HepG2 (cell line): Measurements from ENCODE around the gene ORMDL3. TPM values are rescaled to one million over a fixed set of nuclear protein-coding genes. Genes with fewer than 3 reads are reported as not detected.

Experiments used
- ATF1 ChIP-seq: IDR thresholded peaks from 2 replicates; pipeline ENCODE4 v1.6.1; 2016; ENCODE audit warnings: mild to moderate bottlenecking, control low read depth
- KLF12 ChIP-seq: sonication (generic); formaldehyde crosslinking; IDR thresholded peaks from 2 replicates; pipeline ENCODE4 v1.4.0; 2020; ENCODE audit warnings: missing genetic modification reagents, borderline replicate concordance
- MAF1 ChIP-seq: sonication (generic); formaldehyde crosslinking; IDR thresholded peaks from 2 replicates; pipeline ENCODE4 v1.5.0; 2020; ENCODE audit warnings: missing genetic modification reagents, borderline replicate concordance
- MTA3 ChIP-seq: sonication (generic); formaldehyde crosslinking; IDR thresholded peaks from 2 replicates; pipeline ENCODE4 v1.4.0; 2020; ENCODE audit warnings: missing genetic modification reagents
- NCOR1 ChIP-seq: fragments of 200-600 bp; sonication (generic); IDR thresholded peaks from 2 replicates; pipeline ENCODE4 v1.7.0; 2017; ENCODE audit warnings: antibody characterized with exemption, low read length, borderline replicate concordance
- PCBP1 ChIP-seq: fragments of 200-400 bp; formaldehyde crosslinking; IDR thresholded peaks from 2 replicates; pipeline ENCODE4 v1.6.1; 2017; ENCODE audit warnings: mild to moderate bottlenecking, low read depth, low read length, borderline replicate concordance
- SP2 ChIP-seq: sonication (generic); formaldehyde crosslinking; IDR thresholded peaks from 2 replicates; pipeline ENCODE4 v1.5.1; 2020; ENCODE audit warnings: mild to moderate bottlenecking, missing genetic modification reagents
- TP53 ChIP-seq: sonication (generic); formaldehyde crosslinking; conservative IDR thresholded peaks from 2 replicates; pipeline ENCODE4 v1.4.0; 2020; ENCODE audit warnings: missing genetic modification reagents
- YY1 ChIP-seq: IDR thresholded peaks from 2 replicates; pipeline ENCODE4 v1.6.1; 2011; ENCODE audit warnings: low read length, low read depth, moderate library complexity, mild to moderate bottlenecking; ENCODE audit not compliant: insufficient read depth, insufficient replicate concordance
- ZNF547 ChIP-seq: sonication (generic); formaldehyde crosslinking; IDR thresholded peaks from 2 replicates; pipeline ENCODE4 v1.5.1; 2020; ENCODE audit warnings: mild to moderate bottlenecking, missing genetic modification reagents
- ZNF569 ChIP-seq: sonication (generic); formaldehyde crosslinking; IDR thresholded peaks from 2 replicates; pipeline ENCODE4 v1.5.0; 2020; ENCODE audit warnings: mild to moderate bottlenecking, missing genetic modification reagents, moderate library complexity, borderline replicate concordance
- ZNF660 ChIP-seq: sonication (generic); formaldehyde crosslinking; IDR thresholded peaks from 2 replicates; pipeline ENCODE4 v1.5.1; 2020; ENCODE audit warnings: mild to moderate bottlenecking, low read depth, missing genetic modification reagents, borderline replicate concordance
- ZNF674 ChIP-seq: sonication (generic); formaldehyde crosslinking; IDR thresholded peaks from 2 replicates; pipeline ENCODE4 v1.5.0; 2020; ENCODE audit warnings: low read depth, mild to moderate bottlenecking, missing genetic modification reagents
- ZNF775 ChIP-seq: sonication (generic); formaldehyde crosslinking; IDR thresholded peaks from 2 replicates; pipeline ENCODE4 v1.4.0; 2020; ENCODE audit warnings: missing genetic modification reagents, mild to moderate bottlenecking, moderate library complexity, borderline replicate concordance
- polyA plus RNA-seq, 8 experiments: library from polyadenylated mRNA; depleted of rRNA in 3 of 8; stranded (reverse) in 7 of 8; unstranded in 1 of 8; fragments of >200 nt; fragmentation: Illumina TruSeq in 4 of 8; extraction: Trizol in 4 of 8; gene quantifications; 2 replicates each; pipeline versions ENCODE4 v1.2.1 to v1.2.3, GENCODE V29; 2011 to 2016; ENCODE audit warnings: low read depth in 4 of 8, missing spikeins in 1 of 8, mixed read lengths in 1 of 8; ENCODE audit not compliant: insufficient read depth in 1 of 8
- total RNA-seq, 5 experiments: library from RNA; depleted of rRNA; stranded (reverse); fragments of >200 nt; fragmentation: Illumina TruSeq; extraction: Trizol; gene quantifications; 2 replicates each; pipeline ENCODE4 v1.2.3, GENCODE V29; 2016; ENCODE audit warnings: low read depth in 1 of 5
- TF ChIP-seq, protein P1 (sequence below): sonication (generic); formaldehyde crosslinking; IDR thresholded peaks from 2 replicates; pipeline ENCODE4 v1.4.0; 2020; ENCODE audit warnings: missing genetic modification reagents
- TF ChIP-seq, protein P2 (sequence below): IDR thresholded peaks from 2 replicates; pipeline ENCODE4 v1.6.1; 2016; ENCODE audit warnings: low read depth, borderline replicate concordance
- TF ChIP-seq, protein P3 (sequence below): sonication (generic); formaldehyde crosslinking; IDR thresholded peaks from 2 replicates; pipeline ENCODE4 v1.8.1; 2023; ENCODE audit warnings: missing genetic modification reagents, inconsistent platforms, borderline replicate concordance
- TF ChIP-seq, protein P4 (sequence below): sonication (generic); formaldehyde crosslinking; IDR thresholded peaks from 2 replicates; pipeline ENCODE4 v1.8.1; 2022; ENCODE audit warnings: mild to moderate bottlenecking, missing genetic modification reagents
- TF ChIP-seq, protein P5 (sequence below): IDR thresholded peaks from 2 replicates; pipeline ENCODE4 v1.6.1; 2012; ENCODE audit warnings: low read depth, low read length, improper control_type of control experiment
- TF ChIP-seq, protein P6 (sequence below): sonication (generic); formaldehyde crosslinking; IDR thresholded peaks from 2 replicates; pipeline ENCODE4 v1.5.0; 2020; ENCODE audit warnings: missing genetic modification reagents

ORMDL3 gene
- total and polyA plus RNA-seq, 2 of the 13 experiments (the other 11 are each of a cell fraction or from before 2014, with no cell fraction given): 181 to 384 TPM

DNA sequence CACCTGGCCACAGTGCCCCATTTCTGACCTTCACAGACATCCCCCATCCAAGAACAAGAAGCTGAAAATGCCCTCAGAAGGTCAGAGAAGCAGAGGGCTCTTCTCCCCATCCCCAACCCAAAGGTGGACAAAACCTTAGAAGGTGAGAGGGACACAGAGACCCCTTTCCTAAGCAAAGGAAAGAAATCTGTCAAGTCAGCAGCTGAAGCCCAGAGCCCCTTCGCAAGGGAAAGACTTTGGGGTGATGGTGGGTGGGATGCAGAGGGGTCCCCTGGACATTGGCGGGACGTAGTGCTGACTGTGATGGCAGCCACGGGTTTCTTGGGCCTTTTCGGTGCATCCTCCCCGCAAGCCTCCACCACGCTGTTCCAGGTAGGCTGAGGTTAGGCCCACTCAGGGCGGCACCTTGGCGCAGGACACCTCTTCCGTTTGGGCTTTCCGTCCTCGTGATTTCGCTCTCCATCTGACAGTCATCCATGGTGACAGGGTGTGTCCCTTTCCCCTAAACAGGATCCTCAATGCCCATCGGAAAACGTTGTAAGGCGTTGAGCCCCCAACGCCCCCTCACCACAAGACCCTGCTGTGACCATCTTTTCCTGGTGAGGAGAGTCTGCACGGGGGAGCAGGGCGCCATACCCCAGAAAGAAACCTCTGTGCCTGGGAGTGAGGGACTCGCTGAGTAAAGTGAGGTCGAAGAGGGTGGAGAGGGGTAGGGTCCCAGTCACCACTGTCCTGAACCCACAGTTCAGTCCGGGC is 24.7 kb upstream of the ORMDL3 start (continued):
- TF ChIP-seq, protein P1, sequence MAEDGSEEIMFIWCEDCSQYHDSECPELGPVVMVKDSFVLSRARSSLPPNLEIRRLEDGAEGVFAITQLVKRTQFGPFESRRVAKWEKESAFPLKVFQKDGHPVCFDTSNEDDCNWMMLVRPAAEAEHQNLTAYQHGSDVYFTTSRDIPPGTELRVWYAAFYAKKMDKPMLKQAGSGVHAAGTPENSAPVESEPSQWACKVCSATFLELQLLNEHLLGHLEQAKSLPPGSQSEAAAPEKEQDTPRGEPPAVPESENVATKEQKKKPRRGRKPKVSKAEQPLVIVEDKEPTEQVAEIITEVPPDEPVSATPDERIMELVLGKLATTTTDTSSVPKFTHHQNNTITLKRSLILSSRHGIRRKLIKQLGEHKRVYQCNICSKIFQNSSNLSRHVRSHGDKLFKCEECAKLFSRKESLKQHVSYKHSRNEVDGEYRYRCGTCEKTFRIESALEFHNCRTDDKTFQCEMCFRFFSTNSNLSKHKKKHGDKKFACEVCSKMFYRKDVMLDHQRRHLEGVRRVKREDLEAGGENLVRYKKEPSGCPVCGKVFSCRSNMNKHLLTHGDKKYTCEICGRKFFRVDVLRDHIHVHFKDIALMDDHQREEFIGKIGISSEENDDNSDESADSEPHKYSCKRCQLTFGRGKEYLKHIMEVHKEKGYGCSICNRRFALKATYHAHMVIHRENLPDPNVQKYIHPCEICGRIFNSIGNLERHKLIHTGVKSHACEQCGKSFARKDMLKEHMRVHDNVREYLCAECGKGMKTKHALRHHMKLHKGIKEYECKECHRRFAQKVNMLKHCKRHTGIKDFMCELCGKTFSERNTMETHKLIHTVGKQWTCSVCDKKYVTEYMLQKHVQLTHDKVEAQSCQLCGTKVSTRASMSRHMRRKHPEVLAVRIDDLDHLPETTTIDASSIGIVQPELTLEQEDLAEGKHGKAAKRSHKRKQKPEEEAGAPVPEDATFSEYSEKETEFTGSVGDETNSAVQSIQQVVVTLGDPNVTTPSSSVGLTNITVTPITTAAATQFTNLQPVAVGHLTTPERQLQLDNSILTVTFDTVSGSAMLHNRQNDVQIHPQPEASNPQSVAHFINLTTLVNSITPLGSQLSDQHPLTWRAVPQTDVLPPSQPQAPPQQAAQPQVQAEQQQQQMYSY (CRISPR knock-in tag): no peak
- TF ChIP-seq ZNF547 (CRISPR knock-in tag): no peak
- TF ChIP-seq ZNF674 (CRISPR knock-in tag): no peak
- TF ChIP-seq, protein P2, sequence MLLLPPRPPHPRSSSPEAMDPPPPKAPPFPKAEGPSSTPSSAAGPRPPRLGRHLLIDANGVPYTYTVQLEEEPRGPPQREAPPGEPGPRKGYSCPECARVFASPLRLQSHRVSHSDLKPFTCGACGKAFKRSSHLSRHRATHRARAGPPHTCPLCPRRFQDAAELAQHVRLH (CRISPR knock-in tag): no peak
- no peak for TF ChIP-seq ZNF569
- no peak for TF ChIP-seq MTA3
- no peak for TF ChIP-seq SP2 (CRISPR knock-in tag)
- no peak for TF ChIP-seq ZNF775
- TF ChIP-seq TP53 (CRISPR knock-in tag): no peak
- TF ChIP-seq MAF1 (CRISPR knock-in tag): no peak
- TF ChIP-seq YY1: no peak
- TF ChIP-seq NCOR1: no peak
- TF ChIP-seq, protein P3, sequence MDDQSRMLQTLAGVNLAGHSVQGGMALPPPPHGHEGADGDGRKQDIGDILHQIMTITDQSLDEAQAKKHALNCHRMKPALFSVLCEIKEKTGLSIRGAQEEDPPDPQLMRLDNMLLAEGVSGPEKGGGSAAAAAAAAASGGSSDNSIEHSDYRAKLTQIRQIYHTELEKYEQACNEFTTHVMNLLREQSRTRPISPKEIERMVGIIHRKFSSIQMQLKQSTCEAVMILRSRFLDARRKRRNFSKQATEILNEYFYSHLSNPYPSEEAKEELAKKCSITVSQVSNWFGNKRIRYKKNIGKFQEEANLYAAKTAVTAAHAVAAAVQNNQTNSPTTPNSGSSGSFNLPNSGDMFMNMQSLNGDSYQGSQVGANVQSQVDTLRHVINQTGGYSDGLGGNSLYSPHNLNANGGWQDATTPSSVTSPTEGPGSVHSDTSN (CRISPR knock-in tag): no peak
- no peak for TF ChIP-seq PCBP1
- TF ChIP-seq, protein P4, sequence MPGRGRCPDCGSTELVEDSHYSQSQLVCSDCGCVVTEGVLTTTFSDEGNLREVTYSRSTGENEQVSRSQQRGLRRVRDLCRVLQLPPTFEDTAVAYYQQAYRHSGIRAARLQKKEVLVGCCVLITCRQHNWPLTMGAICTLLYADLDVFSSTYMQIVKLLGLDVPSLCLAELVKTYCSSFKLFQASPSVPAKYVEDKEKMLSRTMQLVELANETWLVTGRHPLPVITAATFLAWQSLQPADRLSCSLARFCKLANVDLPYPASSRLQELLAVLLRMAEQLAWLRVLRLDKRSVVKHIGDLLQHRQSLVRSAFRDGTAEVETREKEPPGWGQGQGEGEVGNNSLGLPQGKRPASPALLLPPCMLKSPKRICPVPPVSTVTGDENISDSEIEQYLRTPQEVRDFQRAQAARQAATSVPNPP: no peak
- TF ChIP-seq KLF12 (CRISPR knock-in tag): 0 out of 2 replicates have a peak, but pooled peaks have one; percentile 12
- TF ChIP-seq, protein P5, sequence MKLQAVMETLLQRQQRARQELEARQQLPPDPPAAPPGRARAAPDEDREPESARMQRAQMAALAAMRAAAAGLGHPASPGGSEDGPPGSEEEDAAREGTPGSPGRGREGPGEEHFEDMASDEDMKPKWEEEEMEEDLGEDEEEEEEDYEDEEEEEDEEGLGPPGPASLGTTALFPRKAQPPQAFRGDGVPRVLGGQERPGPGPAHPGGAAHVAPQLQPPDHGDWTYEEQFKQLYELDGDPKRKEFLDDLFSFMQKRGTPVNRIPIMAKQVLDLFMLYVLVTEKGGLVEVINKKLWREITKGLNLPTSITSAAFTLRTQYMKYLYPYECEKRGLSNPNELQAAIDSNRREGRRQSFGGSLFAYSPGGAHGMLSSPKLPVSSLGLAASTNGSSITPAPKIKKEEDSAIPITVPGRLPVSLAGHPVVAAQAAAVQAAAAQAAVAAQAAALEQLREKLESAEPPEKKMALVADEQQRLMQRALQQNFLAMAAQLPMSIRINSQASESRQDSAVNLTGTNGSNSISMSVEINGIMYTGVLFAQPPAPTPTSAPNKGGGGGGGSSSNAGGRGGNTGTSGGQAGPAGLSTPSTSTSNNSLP: no peak
- TF ChIP-seq ATF1 (CRISPR knock-in tag): no peak
- no peak for TF ChIP-seq ZNF660 (CRISPR knock-in tag)
- TF ChIP-seq, protein P6, sequence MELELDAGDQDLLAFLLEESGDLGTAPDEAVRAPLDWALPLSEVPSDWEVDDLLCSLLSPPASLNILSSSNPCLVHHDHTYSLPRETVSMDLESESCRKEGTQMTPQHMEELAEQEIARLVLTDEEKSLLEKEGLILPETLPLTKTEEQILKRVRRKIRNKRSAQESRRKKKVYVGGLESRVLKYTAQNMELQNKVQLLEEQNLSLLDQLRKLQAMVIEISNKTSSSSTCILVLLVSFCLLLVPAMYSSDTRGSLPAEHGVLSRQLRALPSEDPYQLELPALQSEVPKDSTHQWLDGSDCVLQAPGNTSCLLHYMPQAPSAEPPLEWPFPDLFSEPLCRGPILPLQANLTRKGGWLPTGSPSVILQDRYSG: no peak
